Activated CD4-positive, alpha-beta T cell treated with anti-CD3 and anti-CD28 coated beads for 4 hours (primary cell): ENCODE results near the gene CERS4.
"Not testable (repeated sequence)": the region's sequence is repeated elsewhere in the genome, so short reads cannot be mapped to it uniquely, and the experiment has no call there.

Source experiments
- DNase-seq, 2 donors: peaks; one replicate each; pipeline ENCODE4 v3.0.0-alpha.2; 2020

Gene CERS4

DNA sequence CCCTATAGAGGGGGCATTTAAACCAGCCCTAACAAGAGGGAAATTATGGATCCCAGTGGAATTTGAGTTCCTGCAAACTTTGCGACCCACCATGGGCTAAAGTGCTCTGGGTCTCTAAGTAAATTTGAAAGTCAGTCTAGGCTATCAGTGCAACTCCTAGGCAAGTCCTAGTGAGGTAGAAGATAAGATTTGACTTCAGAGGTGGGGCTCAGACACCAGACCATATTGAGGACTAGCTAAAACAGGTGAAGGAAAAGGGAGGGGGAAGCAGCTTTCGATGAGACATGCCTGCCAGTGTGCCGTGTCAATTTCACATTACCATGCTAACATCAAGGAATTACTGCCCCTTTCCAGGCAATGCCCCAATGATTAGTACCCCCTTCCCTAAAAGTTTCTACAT lies 60.6 kb downstream of the CERS4 start:
- DNase-seq = no peak

DNA sequence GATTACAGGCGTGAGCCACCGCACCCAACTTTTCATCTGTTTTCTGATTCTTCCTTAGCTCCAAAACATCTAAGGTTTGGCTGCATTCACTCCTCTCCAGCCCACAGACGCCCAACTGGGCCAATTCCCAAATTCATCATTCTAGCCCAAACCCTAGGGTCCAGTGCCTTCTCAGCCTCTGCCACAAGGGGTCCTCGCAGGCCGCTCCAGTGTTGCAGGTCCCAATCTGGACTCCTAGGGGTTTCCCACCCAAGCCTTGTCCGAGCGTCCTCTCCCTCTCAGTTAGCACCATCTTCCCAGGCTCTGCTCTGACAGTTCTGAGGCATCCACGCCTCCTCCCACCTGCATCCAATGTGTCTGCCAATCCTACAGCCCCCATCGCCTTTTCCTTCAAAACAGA lies 67.3 kb downstream of the CERS4 start:
- DNase-seq = not testable (repeated sequence)

DNA sequence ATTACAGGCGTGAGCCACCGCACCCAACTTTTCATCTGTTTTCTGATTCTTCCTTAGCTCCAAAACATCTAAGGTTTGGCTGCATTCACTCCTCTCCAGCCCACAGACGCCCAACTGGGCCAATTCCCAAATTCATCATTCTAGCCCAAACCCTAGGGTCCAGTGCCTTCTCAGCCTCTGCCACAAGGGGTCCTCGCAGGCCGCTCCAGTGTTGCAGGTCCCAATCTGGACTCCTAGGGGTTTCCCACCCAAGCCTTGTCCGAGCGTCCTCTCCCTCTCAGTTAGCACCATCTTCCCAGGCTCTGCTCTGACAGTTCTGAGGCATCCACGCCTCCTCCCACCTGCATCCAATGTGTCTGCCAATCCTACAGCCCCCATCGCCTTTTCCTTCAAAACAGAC lies 82.2 kb downstream of the CERS4 start:
- DNase-seq = not testable (repeated sequence)

DNA sequence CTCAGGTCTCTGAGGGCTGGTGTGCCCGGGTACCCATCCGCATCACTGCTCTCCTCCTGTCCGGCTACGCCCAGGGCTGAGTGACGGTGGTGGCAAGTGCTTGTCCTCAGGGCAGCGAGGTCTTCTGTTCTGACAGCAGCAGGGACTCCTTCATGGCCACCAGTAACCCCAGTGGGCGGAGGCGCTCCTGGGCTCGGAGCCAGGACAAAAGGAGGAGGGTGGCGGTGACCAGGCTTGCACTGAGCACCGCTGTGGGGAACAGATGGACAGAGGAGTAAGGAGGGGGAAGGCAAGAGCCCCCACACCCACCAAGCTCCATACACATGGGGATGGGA lies 93.2 kb downstream of the CERS4 start:
- DNase-seq = no peak

DNA sequence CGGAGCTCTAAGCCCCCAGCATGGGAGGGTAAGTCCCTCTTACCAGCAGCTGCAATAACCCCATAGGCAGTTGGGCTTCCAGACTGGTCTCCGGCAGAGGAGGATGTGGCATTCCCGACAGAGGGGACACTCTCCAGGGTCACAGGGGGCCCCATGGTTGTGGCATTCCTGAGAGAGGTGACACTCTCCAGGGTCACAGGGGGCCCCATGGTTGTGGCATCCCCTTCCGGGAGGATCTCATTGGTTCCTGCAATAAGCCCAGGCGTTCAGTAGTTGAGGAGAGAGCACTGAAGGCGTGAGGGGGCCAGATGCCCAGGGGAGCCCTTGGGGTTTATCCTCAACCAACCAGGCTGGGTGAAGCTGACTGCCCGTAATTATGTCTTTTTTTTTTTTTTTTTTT lies 93.6 kb downstream of the CERS4 start:
- no peak for DNase-seq

DNA sequence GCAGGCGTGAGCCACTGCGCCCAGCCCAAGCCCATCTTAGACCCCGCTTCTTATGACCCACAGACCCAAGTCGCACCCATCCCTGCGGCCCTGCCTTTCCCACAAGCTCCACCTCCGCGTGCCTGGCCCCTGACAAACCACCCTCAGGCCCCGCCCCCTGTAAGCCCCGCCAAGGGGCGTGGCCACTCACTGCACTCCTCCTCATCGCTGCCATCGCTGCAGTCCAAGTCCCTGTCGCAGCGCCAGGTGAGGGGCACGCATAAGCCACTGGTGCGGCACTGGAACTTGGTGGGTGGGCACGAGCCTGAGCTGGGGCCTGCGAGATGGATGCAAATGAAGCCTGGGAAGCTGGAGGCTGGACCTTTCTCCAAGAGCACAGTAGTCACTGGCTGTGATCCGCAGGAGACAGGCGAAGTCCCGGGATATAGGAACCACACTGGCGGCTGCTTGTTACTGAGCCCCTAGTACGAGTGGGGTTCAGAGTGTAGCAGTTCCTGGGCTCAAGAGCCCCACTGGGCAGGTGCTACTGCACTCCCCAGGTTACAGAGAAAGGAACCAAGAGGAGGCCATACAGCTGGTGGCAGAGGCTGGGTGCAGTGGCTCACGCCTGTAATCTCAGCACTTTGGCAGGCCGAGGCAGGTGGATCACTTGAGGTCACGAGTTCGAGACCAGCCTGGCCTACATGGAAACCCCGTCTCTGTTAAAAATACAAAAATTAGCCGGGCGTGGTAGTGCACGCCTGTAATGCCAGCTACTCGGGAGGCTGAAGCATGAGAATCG lies 95.9 kb downstream of the CERS4 start:
- DNase-seq = no peak

DNA sequence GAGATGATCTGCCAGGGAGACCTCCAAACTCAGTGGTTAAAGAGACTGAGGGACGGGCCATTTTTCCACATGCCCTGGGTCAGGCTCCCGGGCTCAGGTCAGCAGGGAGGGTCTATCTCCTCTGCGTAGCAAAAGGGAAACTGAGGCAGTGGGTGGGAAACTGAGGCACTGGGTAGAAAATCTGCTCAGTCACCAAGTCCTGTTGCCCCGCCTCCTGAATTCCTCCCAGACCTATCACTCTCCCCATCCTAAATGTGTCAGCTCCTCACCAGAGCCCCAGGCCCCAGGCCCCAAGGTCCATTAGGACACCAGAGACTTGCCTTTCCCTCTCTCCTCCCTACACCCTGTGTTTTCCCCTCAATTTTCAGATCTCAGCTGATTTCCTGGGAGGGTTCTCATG lies 96.6 kb downstream of the CERS4 start:
- DNase-seq = no peak

DNA sequence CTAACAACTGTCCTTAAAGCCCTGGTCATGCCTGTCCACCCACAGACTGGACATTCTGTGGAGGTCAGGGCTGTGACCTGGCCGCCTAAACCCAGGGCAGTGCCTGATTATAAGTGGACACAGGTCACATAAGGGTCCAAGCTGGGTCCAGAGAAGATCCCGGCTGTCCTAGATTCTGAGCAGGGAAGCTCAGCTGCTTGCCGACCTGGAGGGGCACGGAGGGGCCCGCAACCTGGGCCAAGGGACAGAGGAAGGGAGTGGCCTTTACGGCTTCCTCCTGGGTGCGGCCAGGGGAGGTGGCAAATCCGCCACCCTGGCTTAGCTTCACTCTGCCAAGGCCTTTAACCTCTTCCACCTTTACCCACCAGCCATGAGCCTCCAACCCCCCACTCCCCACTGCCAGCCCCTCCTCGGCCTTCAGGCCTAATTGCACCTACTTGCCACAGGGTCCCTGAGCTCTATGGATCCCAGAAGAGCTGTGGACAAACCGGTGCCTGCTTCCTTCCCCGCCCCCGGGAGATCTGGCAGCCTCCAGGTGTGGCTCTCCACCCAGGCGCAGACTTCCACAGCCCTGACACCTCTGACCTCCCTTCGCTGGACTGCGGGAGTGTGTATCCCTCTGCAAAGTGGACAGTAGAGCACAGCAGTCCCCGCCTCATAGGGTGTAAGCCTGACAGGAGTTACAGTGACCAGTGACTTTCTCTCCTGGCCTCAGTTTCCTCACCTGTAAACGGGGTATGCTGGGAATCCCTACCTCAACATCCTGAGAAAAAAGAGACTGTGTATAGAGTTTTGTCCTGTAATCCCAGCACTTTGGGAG lies 97.3 kb downstream of the CERS4 start:
- no peak for DNase-seq

DNA sequence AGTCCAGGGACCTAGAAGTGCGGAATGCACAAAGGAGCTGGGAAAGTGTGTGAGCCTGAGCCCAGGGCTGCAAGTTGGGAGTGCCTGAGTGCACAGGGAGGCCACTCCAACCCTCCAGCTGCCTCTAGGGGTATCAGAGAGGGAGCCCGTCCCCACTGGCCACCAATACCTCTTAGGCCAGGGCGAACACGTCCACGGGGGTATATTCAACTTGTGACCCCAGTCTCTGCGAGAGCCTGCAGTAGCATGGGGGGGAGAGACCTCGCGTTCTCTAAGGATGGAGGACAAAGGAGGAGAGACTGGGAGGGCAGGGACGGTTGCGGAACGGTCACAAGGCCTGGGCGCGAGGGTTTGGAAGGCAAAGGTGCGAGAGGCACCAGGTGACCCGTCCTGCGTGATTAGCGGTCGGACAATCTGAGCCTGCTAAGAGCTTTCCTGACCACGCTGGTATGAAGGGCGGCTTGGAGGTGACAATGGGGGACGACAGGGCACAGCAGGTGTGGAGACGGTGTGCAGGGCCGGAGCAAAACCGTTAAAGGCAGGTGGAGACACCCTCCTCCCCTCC lies 98.3 kb downstream of the CERS4 start:
- DNase-seq = no peak

DNA sequence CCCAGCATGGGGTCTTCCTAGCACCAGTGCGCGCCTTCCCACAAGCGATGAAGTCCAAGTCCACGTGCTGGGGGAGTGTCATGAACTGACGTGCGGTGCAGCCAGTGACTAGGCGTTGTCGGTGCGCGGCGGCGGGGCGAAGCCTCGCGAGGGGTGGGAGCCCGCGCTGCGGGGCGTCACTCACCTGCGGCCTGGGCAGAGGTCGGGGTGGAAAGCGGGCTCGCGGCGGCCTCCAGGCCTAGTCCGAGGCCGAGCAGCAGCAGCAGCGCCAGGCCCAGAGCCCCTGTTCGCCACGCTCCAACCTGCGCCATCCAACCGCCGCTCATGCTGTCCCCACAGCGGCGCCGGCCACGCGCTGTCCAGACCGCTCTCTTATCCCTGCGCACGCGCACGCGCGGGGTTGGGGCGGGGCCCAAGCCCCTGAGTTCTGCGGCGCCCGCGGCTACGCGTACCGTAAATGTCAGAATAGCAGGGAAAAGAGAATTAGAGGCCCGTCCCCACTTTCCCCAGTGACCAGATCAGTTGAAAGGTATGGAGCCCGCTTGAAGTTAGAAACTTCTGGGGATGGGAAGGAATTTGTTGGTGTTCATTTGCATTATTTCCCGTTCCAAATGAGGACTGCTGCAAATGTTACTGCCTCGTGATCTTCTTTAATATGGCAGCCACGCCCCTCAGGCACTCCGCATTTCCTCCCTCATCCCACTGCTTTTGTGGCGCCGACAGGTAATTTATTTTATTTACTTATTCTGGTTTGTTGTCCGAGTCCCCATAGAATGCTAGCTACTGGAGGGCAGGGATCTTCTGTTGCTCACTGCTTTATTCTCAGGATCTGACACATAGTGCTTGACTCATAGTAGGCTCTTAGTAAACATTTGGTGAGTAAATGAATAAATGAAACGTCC lies 99.0 kb downstream of the CERS4 start, which contains the start of gene CD320:
Gene CD320 (minus strand): TSS at position 394 of the 902 bp plus-strand sequence. CDS start 68 bp downstream, at position 326.
- DNase-seq = peak; percentile 80

DNA sequence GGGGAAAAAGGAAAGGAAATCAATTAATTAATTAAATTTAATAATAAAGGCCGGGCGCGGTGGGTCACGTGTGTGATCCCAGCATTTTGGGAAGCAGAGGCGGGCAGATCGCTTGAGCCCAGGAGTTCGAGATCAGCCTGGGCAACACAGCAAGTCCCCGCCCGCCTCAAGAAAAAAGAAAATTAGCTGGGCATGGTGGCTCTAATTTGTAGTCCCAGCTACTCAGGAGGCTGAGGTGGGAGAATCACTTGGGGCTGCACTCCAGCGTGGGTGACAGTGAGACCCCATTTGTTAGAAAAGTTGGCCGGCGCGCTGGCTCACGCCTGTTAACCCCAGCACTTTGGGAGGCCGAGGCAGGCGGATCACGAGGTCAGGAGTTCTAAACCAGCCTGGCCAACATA lies 99.7 kb downstream of the CERS4 start:
- DNase-seq = no peak

DNA sequence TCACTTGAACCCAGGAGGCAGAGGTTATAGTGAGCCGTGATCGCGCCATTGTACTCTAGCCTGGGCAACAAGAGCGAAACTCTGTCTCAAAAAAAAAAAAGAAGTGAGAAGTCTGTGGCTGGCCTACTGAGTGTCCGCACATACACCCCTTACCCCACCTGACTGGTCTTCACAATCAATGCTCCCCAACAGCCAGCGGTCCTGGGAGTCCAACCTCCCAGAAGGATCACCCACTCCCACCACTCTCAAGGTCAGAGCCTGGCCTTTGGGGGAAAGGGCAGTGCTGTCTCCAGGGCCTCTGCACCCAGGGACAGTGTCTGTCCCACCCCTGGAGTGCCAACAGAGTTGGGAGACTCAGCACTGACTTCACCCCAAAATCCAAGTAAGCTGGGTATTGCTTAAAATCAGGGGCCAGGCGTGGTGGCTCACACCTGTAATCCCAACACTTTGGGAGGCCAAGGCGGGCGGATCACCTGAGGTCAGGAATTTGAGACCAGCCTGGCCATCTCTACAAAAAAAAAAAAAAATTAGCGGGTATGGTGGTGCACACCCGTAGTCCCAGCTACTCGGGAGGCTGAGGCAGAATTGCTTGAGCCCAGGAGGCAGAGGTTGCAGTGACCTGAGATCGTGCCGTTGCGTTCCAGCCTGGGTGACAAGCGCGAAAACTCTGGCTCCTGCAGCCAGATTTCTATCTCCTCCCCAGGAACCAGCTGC lies 101.3 kb downstream of the CERS4 start:
- DNase-seq = no peak

DNA sequence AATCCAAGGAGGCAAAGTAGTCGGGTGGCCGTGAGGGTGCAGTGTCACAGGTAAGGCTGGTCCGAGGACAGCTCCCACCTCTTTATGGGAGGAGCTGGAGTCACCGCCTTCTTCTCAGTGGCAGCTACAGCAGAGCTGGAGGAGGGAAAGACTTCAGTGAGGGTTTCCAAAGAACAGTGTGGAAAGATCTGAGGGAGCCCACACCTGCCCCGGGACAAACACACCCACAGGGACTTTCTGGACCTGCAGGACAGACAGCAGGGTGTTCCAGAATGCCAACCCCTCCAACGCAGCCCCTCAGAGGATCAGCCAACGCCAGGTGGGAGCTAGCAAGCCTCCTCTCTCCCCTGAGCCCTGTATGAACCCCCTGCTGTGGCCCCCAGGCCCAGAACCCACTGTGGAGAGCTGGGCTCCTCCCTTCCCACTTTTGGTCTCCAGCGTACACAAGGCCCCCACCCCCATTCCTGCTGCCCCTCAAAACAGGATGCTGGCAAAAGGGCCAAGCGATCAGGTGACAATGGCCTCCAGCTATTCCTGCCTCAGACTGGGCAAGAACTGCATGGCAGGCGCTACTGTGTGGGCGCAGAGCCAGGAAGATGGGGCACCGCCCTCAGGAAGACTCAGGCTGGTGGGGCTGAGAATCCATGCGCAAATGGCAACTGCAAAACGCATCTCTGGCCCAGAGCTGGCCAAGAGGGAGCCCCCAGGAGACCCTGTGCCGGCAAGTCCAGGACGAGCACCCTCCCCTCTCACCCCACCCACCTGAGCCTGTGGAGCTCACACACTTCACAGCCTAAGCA lies 102.5 kb downstream of the CERS4 start:
- no peak for DNase-seq
